Endothelial cell of umbilical vein (primary cell): ENCODE data around the gene P2RX4. TPM values are rescaled to one million over a fixed set of nuclear protein-coding genes. Genes with fewer than 3 reads are reported as not detected.
A peak's percentile ranks its signal among the peaks of the same experiment; 100 is the strongest.

Experiments used
- BruUV-seq: library from RNA; stranded (reverse); fragments of 400-500 nt; replicated peaks from 2 replicates; lab custom pipeline; 2021; lab: Mats Ljungman, UMichigan
- CTCF ChIA-PET: fragments of 300-600, 350-600 bp; sonication (Branson Sonifier 250); formaldehyde crosslinking; loops from one replicate; lab custom pipeline; 2021; ENCODE audit warnings: antibody characterized with exemption, inconsistent platforms; lab: Charles Lee
- POLR2A ChIA-PET: fragments of 300-600, 350-600 bp; sonication (Branson Sonifier 250); formaldehyde crosslinking; loops from one replicate; lab custom pipeline; 2021; ENCODE audit warnings: antibody characterized with exemption, inconsistent platforms; lab: Charles Lee
- DNase-seq: peaks from one replicate; pipeline ENCODE4 v3.0.0-alpha.2; 2011; ENCODE audit warnings: low read depth, low spot score
- FAIRE-seq: peaks from 2 replicates; lab custom pipeline; 2011; peaks lifted over from hg19 to GRCh38; lab: Jason Lieb, UNC
- H2AFZ ChIP-seq: 2 replicates; pipeline ENCODE4 v1.6.0; 2012; ENCODE audit warnings: low read depth, low read length, control low read depth, inconsistent platforms
- H3K27ac ChIP-seq: 2 replicates; pipeline ENCODE4 v1.5.1; 2011; ENCODE audit warnings: low read depth, mild to moderate bottlenecking, control low read depth, low read length, moderate library complexity; ENCODE audit not compliant: insufficient read depth
- H3K27me3 ChIP-seq, 2 experiments: 2 replicates each; pipeline versions ENCODE4 v1.6.0 to v1.6.1; 2011; ENCODE audit warnings: low read length in 2 of 2, mixed read lengths in 1 of 2; ENCODE audit not compliant: control insufficient read depth in 2 of 2, insufficient read depth in 2 of 2
- H3K36me3 ChIP-seq, 2 experiments: 2 replicates in 1 of 2; 3 replicates in 1 of 2; pipeline ENCODE4 v1.5.1; 2011; ENCODE audit warnings: low read length in 2 of 2, mild to moderate bottlenecking in 1 of 2, moderate library complexity in 1 of 2; ENCODE audit not compliant: control insufficient read depth in 2 of 2, insufficient read depth in 2 of 2; ENCODE audit errors: extremely low read depth in 1 of 2
- H3K4me1 ChIP-seq: 3 replicates; pipeline ENCODE4 v1.5.1; 2011; ENCODE audit warnings: mild to moderate bottlenecking, low read length; ENCODE audit not compliant: control insufficient read depth, insufficient read depth; ENCODE audit errors: extremely low read depth
- H3K4me2 ChIP-seq: 2 replicates; pipeline ENCODE4 v1.6.1; 2011; ENCODE audit warnings: low read length, control low read depth, mixed read lengths; ENCODE audit not compliant: insufficient read depth
- H3K4me3 ChIP-seq, 3 experiments: fragments of 200-600 bp in 1 of 3; sonication (generic), shearing (Covaris generic) in 1 of 3; replicated peaks in 1 of 3; 2 replicates each; pipeline ENCODE4 v1.5.1; 2011 to 2016; ENCODE audit warnings: control low read depth in 3 of 3, low read length in 3 of 3, mild to moderate bottlenecking in 2 of 3, inconsistent platforms in 1 of 3, low read depth in 1 of 3, moderate library complexity in 1 of 3; ENCODE audit not compliant: insufficient read depth in 1 of 3
- H3K79me2 ChIP-seq: 2 replicates; pipeline ENCODE4 v1.6.0; 2012; ENCODE audit warnings: low read length, inconsistent platforms; ENCODE audit not compliant: control insufficient read depth, insufficient read depth
- H3K9ac ChIP-seq: replicated peaks from 2 replicates; pipeline ENCODE3; 2011; ENCODE audit warnings: low read length, control low read depth; ENCODE audit not compliant: insufficient read depth; ENCODE audit errors: extremely low read depth
- H3K9me1 ChIP-seq: replicated peaks from 3 replicates; pipeline ENCODE4 v1.6.0; 2011; ENCODE audit warnings: mild to moderate bottlenecking, low read length; ENCODE audit not compliant: control insufficient read depth, insufficient read depth; ENCODE audit errors: extremely low read depth
- H3K9me3 ChIP-seq: replicated peaks from 2 replicates; pipeline ENCODE4 v1.5.1; 2012; ENCODE audit warnings: low read length, inconsistent platforms; ENCODE audit not compliant: control insufficient read depth, insufficient read depth
- H4K20me1 ChIP-seq: replicated peaks from 2 replicates; pipeline ENCODE3; 2011; ENCODE audit warnings: mild to moderate bottlenecking, low read length; ENCODE audit not compliant: control insufficient read depth, insufficient read depth; ENCODE audit errors: extremely low read depth
- CTCF ChIP-seq, 2 donors: IDR thresholded peaks; 1 replicate in 1 of 2; 2 replicates in 1 of 2; pipeline ENCODE4 v1.5.1; 2011; ENCODE audit warnings: low read length in 2 of 2, mild to moderate bottlenecking in 2 of 2, moderate library complexity in 2 of 2, control low read depth in 1 of 2, inconsistent platforms in 1 of 2, low read depth in 1 of 2; ENCODE audit not compliant: insufficient read depth in 1 of 2; ENCODE audit errors: extremely low read depth in 1 of 2
- EZH2 ChIP-seq: IDR thresholded peaks from 2 replicates; pipeline ENCODE4 v1.6.1; 2012; ENCODE audit warnings: borderline replicate concordance, low read depth, mild to moderate bottlenecking, moderate library complexity, low read length, inconsistent platforms; ENCODE audit not compliant: severe bottlenecking
- FOS ChIP-seq: IDR thresholded peaks from 2 replicates; pipeline ENCODE4 v1.6.1; 2011; ENCODE audit warnings: mild to moderate bottlenecking, low read length, moderate library complexity, borderline replicate concordance; ENCODE audit not compliant: insufficient read depth
- GATA2 ChIP-seq: IDR thresholded peaks from 2 replicates; pipeline ENCODE4 v1.7.0; 2011; ENCODE audit warnings: low read depth, mild to moderate bottlenecking, moderate library complexity, mixed read lengths, low read length; ENCODE audit not compliant: insufficient read length, insufficient read depth
- JUN ChIP-seq: IDR thresholded peaks from 2 replicates; pipeline ENCODE4 v1.6.1; 2011; ENCODE audit warnings: borderline replicate concordance, low read depth; ENCODE audit not compliant: insufficient read length, insufficient read depth
- MAX ChIP-seq: IDR thresholded peaks from 2 replicates; pipeline ENCODE4 v1.6.1; 2011; ENCODE audit not compliant: insufficient read depth, insufficient read length
- MYC ChIP-seq: IDR thresholded peaks from one replicate; pipeline ENCODE4 v1.6.1; 2011; ENCODE audit warnings: mild to moderate bottlenecking, low read depth, low read length
- POLR2A ChIP-seq: IDR thresholded peaks from 2 replicates; pipeline ENCODE4 v1.6.1; 2012; ENCODE audit warnings: low read depth, mild to moderate bottlenecking, control low read depth, low read length
- POLR2AphosphoS5 ChIP-seq: IDR thresholded peaks from 2 replicates; pipeline ENCODE4 v1.6.1; 2012; ENCODE audit warnings: low read depth, mild to moderate bottlenecking, control low read depth, low read length, moderate library complexity; ENCODE audit not compliant: insufficient read depth
- dilution Hi-C: fragments of 300-500 bp; cut with MboI; formaldehyde crosslinking; loops from one replicate; pipeline ENCODE4 v1.15.0; 2019; ENCODE audit warnings: low sequenced_read_pairs; ENCODE audit not compliant: extremely low pct_ligation_motif_present
- intact Hi-C: fragments of 100-400 bp; cut with micrococcal nuclease; formaldehyde crosslinking; loops from one replicate; pipeline ENCODE4 v1.10.0; 2022
- polyA plus RNA-seq, 4 experiments: library from polyadenylated mRNA; depleted of rRNA in 3 of 4; stranded (reverse) in 3 of 4; unstranded in 1 of 4; fragments of >200 nt; gene quantifications; 2 replicates each; pipeline versions ENCODE4 v1.2.1 to v1.2.3, GENCODE V29; 2011 to 2012; ENCODE audit warnings: missing spikeins in 1 of 4
- total RNA-seq: library from RNA; stranded (reverse); gene quantifications from 2 replicates; pipeline ENCODE4 v1.2.3, GENCODE V29; 2021

The P2RX4 gene
- total and polyA plus RNA-seq, 2 donors (not counting 3 experiments of a cell fraction or from before 2014, with no cell fraction given) = 92.8 to 116 TPM

DNA sequence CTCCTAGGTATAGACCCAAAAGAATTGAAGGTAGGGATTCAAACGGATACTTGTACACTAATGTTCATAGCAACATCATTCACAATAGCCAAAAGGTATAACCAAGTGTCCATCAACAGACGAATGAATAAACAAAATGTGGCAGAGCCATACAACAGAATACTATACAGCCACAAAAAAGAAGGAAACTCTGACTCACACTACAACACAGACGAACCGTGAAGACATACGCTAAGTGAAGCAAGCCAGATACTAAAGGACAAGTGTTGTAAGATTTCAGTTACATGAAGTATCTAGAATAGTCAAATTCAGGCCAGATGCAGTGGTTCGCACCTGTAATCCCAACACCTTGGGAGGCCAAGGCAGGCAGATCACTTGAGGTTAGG lies 67.4 kb downstream of the P2RX4 start:
- dilution Hi-C loops = no loop called here
- Histone ChIP-seq H3K4me2 (no peak overlapping the region), H3K4me1 (peaks cover 25% of the 10 kb centered on the region), H3K27me3 (no peaks in the 10 kb centered on the region), H2AFZ (no peak overlapping the region), H3K79me2 (peaks cover 10% of the 10 kb centered on the region), H3K27ac (peak overlapping the region; percentile 37), H3K36me3 (peaks cover 0 to 8% of the 10 kb centered on the region in 2 experiments), H3K9me1 (no peaks in the 10 kb centered on the region), H3K9ac (no peak overlapping the region), H4K20me1 (no peaks in the 10 kb centered on the region), H3K9me3 (no peaks in the 10 kb centered on the region), H3K4me3 (no peak overlapping the region)
- intact Hi-C loops = no loop called here
- no peak for FAIRE-seq
- CTCF ChIA-PET = interaction anchor here (1.0 to 1.1 kb wide), 3 partner anchors 18 to 23 kb away, joined by 3 to 7 read pairs (median 6); partner anchors contain the start of gene CAMKK2
- BruUV-seq = no TSS peak
- POLR2A ChIA-PET = interaction anchor here (0.6 kb wide), 1 partner anchor 990 kb away, joined by 4 read pairs; no protein-coding TSS in a partner anchor
- no peak for TF ChIP-seq EZH2
- no peak for TF ChIP-seq MAX
- TF ChIP-seq POLR2A = no peak
- TF ChIP-seq JUN = no peak
- no peak for TF ChIP-seq MYC
- TF ChIP-seq POLR2AphosphoS5 = no peak
- TF ChIP-seq CTCF (IDR thresholded peaks at IDR 0.05; ENCODE audit: extremely low read depth in 1 of 2, insufficient read depth in 1 of 2, low read depth in 1 of 2, low read length in 2 of 2) = no peak
- no peak for TF ChIP-seq GATA2
- TF ChIP-seq FOS = no peak
- DNase-seq = no peak
